ENCODE data around the gene RPL13A. TPM values are rescaled to one million over a fixed set of nuclear protein-coding genes. Genes with fewer than 3 reads are reported as not detected.
"Not testable (repeated sequence)": the region's sequence is repeated elsewhere in the genome, so short reads cannot be mapped to it uniquely, and the experiment has no call there.

Gene RPL13A
- polyA plus RNA-seq (2014; cell fraction: cytosol; rRNA removed): 2,059 and 2,161 TPM in 2 replicates
- polyA plus RNA-seq (2014; cell fraction: nucleus; rRNA removed): 1,139 and 1,390 TPM in 2 replicates

GRCh38 chr19:49487277-49488045, at the start of gene RPL13A:
Gene RPL13A (plus strand): TSS chr19:49487608. CDS start chr19:49487630, 22 bp downstream.
- peak; percentile 97 for DNase-seq (ENCODE audit: low spot score)

GRCh38 chr19:49438261-49438660, 49.1 kb upstream of the RPL13A start:
- DNase-seq (ENCODE audit: low spot score): no peak

GRCh38 chr19:49439836-49440235, 47.6 kb upstream of the RPL13A start:
- DNase-seq (ENCODE audit: low spot score): no peak

GRCh38 chr19:49440439-49441209, 46.8 kb upstream of the RPL13A start:
- no peak for DNase-seq (ENCODE audit: low spot score)

GRCh38 chr19:49441210-49441959, 46.0 kb upstream of the RPL13A start, which contains the start of gene SLC17A7:
Gene SLC17A7 (minus strand): TSS chr19:49441527. CDS start chr19:49441379, 148 bp downstream.
- no peak for DNase-seq (ENCODE audit: low spot score)

GRCh38 chr19:49441960-49442350, 45.5 kb upstream of the RPL13A start:
- no peak for DNase-seq (ENCODE audit: low spot score)

GRCh38 chr19:49442354-49442753, 45.1 kb upstream of the RPL13A start:
- no peak for DNase-seq (ENCODE audit: low spot score)

- peak; percentile 74 for DNase-seq (ENCODE audit: low spot score)
Observed at GRCh38 chr19:49442771-49443365, 44.5 kb upstream of the RPL13A start.

- DNase-seq (ENCODE audit: low spot score): peak; percentile 89
Observed at GRCh38 chr19:49443366-49444099, 43.9 kb upstream of the RPL13A start.

- DNase-seq (ENCODE audit: low spot score): not testable (repeated sequence)
Observed at GRCh38 chr19:49444100-49444700, 43.2 kb upstream of the RPL13A start.

GRCh38 chr19:49445997-49446396, 41.4 kb upstream of the RPL13A start:
- no peak for DNase-seq (ENCODE audit: low spot score)

- DNase-seq (ENCODE audit: low spot score): peak; percentile 24
Observed at GRCh38 chr19:49447485-49448431, 39.6 kb upstream of the RPL13A start.

GRCh38 chr19:49448432-49448786, 39.0 kb upstream of the RPL13A start:
- no peak for DNase-seq (ENCODE audit: low spot score)

GRCh38 chr19:49450405-49450804, 37.0 kb upstream of the RPL13A start:
- no peak for DNase-seq (ENCODE audit: low spot score)

- peak; percentile 98 for DNase-seq (ENCODE audit: low spot score)
Observed at GRCh38 chr19:49451430-49452181, 35.8 kb upstream of the RPL13A start, which contains the start of gene PIH1D1. Gene PIH1D1 (minus strand): TSS chr19:49451814. CDS start chr19:49451574, 240 bp downstream.

GRCh38 chr19:49453013-49453756, 34.2 kb upstream of the RPL13A start, which contains the start of gene ALDH16A1:
Gene ALDH16A1 (plus strand): TSS chr19:49453225. CDS start chr19:49453332, 107 bp downstream.
- DNase-seq (ENCODE audit: low spot score): peak; percentile 94

GRCh38 chr19:49453757-49454240, 33.6 kb upstream of the RPL13A start:
- DNase-seq (ENCODE audit: low spot score): no peak
